HepG2 (cell line): ENCODE data around the gene SYNGR1. TPM values are rescaled to one million over a fixed set of nuclear protein-coding genes. Genes with fewer than 3 reads are reported as not detected.

ENCODE experiments used
- ATAC-seq: fragments of 200-7000 bp; cut with Tn5 transposase; 3 replicates; pipeline ENCODE4 v1.9.1; 2020; ENCODE audit warnings: mild to moderate bottlenecking, moderate library complexity
- BruUV-seq: library from RNA; stranded (reverse); fragments of 400-500 nt; replicated peaks from 2 replicates; lab custom pipeline; 2021; lab: Mats Ljungman, UMichigan
- CTCF ChIA-PET: fragments of 300-600 bp; formaldehyde crosslinking; extraction: SDS; loops from one replicate; lab custom pipeline; 2021; ENCODE audit warnings: low total read pairs, inconsistent platforms, low intra/inter-chr PET ratio; lab: Yijun Ruan, JAX
- POLR2A ChIA-PET: fragments of 350-600 bp; sonication (Branson Sonifier 250); formaldehyde crosslinking; loops from one replicate; lab custom pipeline; 2020; ENCODE audit warnings: antibody characterized with exemption, inconsistent platforms; lab: Yijun Ruan, JAX
- DNase-seq: peaks from one replicate; pipeline ENCODE4 v3.0.0-alpha.2; 2015; ENCODE audit warnings: low spot score
- FAIRE-seq: peaks from 3 replicates; lab custom pipeline; 2011; peaks lifted over from hg19 to GRCh38; lab: Jason Lieb, UNC
- H2AFZ ChIP-seq: one replicate; pipeline ENCODE4 v1.6.1; 2011; ENCODE audit warnings: low read length, inconsistent platforms
- H3K27ac ChIP-seq: fragments of 300-600 bp; 3 replicates; pipeline ENCODE4 v1.8.0; 2011; ENCODE audit warnings: mixed run types, mild to moderate bottlenecking, mixed read lengths, low read length, inconsistent platforms; ENCODE audit not compliant: insufficient read depth; ENCODE audit errors: extremely low read length
- H3K27me3 ChIP-seq, 2 experiments: fragments of 200-600 bp in 1 of 2; 2 replicates in 1 of 2; 3 replicates in 1 of 2; pipeline versions ENCODE4 v1.6.0 to v1.8.0; 2011; ENCODE audit warnings: low read length in 2 of 2, mild to moderate bottlenecking in 2 of 2, moderate library complexity in 2 of 2, inconsistent platforms in 1 of 2; ENCODE audit not compliant: insufficient read depth in 2 of 2, control insufficient read depth in 1 of 2
- H3K36me3 ChIP-seq, 2 experiments: fragments of 200-600 bp in 1 of 2; replicated peaks in 1 of 2; 2 replicates in 1 of 2; 3 replicates in 1 of 2; pipeline versions ENCODE4 v1.5.1 to v1.8.0; 2011; ENCODE audit warnings: low read length in 2 of 2, inconsistent platforms in 1 of 2; ENCODE audit not compliant: insufficient read depth in 2 of 2, control insufficient read depth in 1 of 2
- H3K4me1 ChIP-seq: 2 replicates; pipeline ENCODE4 v1.5.1; 2012; ENCODE audit warnings: low read length, inconsistent platforms; ENCODE audit not compliant: insufficient read depth
- H3K4me2 ChIP-seq: 2 replicates; pipeline ENCODE4 v1.6.0; 2011; ENCODE audit warnings: low read depth, low read length, inconsistent platforms
- H3K4me3 ChIP-seq, 3 experiments: fragments of 200-600 bp in 1 of 3; sonication (generic), shearing (Covaris generic) in 1 of 3; replicated peaks in 1 of 3; 2 replicates each; pipeline ENCODE4 v1.5.1; 2011 to 2016; ENCODE audit warnings: low read length in 3 of 3, inconsistent platforms in 2 of 3, low read depth in 2 of 3, mild to moderate bottlenecking in 2 of 3, control low read depth in 1 of 3, mixed read lengths in 1 of 3; ENCODE audit not compliant: insufficient read depth in 1 of 3
- H3K79me2 ChIP-seq: one replicate; pipeline ENCODE4 v1.6.1; 2011; ENCODE audit warnings: low read length, inconsistent platforms; ENCODE audit not compliant: insufficient read depth
- H3K9ac ChIP-seq: 2 replicates; pipeline ENCODE4 v1.6.0; 2011; ENCODE audit warnings: mild to moderate bottlenecking, low read depth, low read length, inconsistent platforms; ENCODE audit not compliant: insufficient read depth
- H3K9me3 ChIP-seq: 2 replicates; pipeline ENCODE4 v1.5.1; 2012; ENCODE audit warnings: mild to moderate bottlenecking, low read length
- H4K20me1 ChIP-seq: 2 replicates; pipeline ENCODE4 v1.6.0; 2011; ENCODE audit warnings: inconsistent platforms, mild to moderate bottlenecking, low read length, moderate library complexity; ENCODE audit not compliant: insufficient read depth
- KLF9 ChIP-seq: IDR thresholded peaks from 2 replicates; pipeline ENCODE4 v1.6.1; 2016; ENCODE audit warnings: low read depth
- NR2C2 ChIP-seq: sonication (generic); formaldehyde crosslinking; IDR thresholded peaks from 2 replicates; pipeline ENCODE4 v1.4.0; 2020; ENCODE audit warnings: missing genetic modification reagents, mild to moderate bottlenecking, moderate library complexity, borderline replicate concordance
- POLR2AphosphoS5 ChIP-seq: IDR thresholded peaks from 2 replicates; pipeline ENCODE4 v1.6.1; 2012; ENCODE audit warnings: low read depth, low read length
- TCF7L2 ChIP-seq: IDR thresholded peaks from 2 replicates; pipeline ENCODE4 v1.6.1; 2011; ENCODE audit warnings: mild to moderate bottlenecking, low read depth, low read length, moderate library complexity
- THAP11 ChIP-seq: IDR thresholded peaks from 2 replicates; pipeline ENCODE4 v1.6.1; 2016; ENCODE audit warnings: missing biosample characterization, missing genetic modification reagents
- ZBTB26 ChIP-seq: IDR thresholded peaks from 2 replicates; pipeline ENCODE4 v1.6.1; 2016; ENCODE audit warnings: missing compliant biosample characterization, missing genetic modification reagents, borderline replicate concordance
- ZBTB39 ChIP-seq: sonication (generic); formaldehyde crosslinking; IDR thresholded peaks from 2 replicates; pipeline ENCODE4 v1.5.0; 2020; ENCODE audit warnings: missing genetic modification reagents
- ZMYM4 ChIP-seq: sonication (generic); formaldehyde crosslinking; IDR thresholded peaks from 2 replicates; pipeline ENCODE4 v1.8.1; 2023; ENCODE audit warnings: mild to moderate bottlenecking, missing genetic modification reagents
- ZNF253 ChIP-seq: sonication (generic); formaldehyde crosslinking; IDR thresholded peaks from 2 replicates; pipeline ENCODE4 v1.8.0; 2022; ENCODE audit warnings: mild to moderate bottlenecking, missing genetic modification reagents, borderline replicate concordance
- WGBS: methylation state at CpG from one replicate; pipeline ENCODE4 v1.1.6; 2017; ENCODE audit warnings: low lambda C conversion rate; 5-methylcytosine and 5-hydroxymethylcytosine counted together
- in situ Hi-C: cut with HindIII; loops from 2 replicates; pipeline ENCODE4 v1.10.0; 2017; ENCODE audit warnings: low pct_unique_long_range_greater_than_20kb; ENCODE audit not compliant: extremely low pct_ligation_motif_present
- intact Hi-C: fragments of 100-400 bp; cut with micrococcal nuclease; formaldehyde crosslinking; loops from one replicate; pipeline ENCODE4 v1.10.0; 2022; ENCODE audit not compliant: unreplicated experiment
- polyA plus RNA-seq, 8 experiments: library from polyadenylated mRNA; depleted of rRNA in 3 of 8; stranded (reverse) in 7 of 8; unstranded in 1 of 8; fragments of >200 nt; fragmentation: Illumina TruSeq in 4 of 8; extraction: Trizol in 4 of 8; gene quantifications; 2 replicates each; pipeline versions ENCODE4 v1.2.1 to v1.2.3, GENCODE V29; 2011 to 2016; ENCODE audit warnings: low read depth in 4 of 8, missing spikeins in 1 of 8, mixed read lengths in 1 of 8; ENCODE audit not compliant: insufficient read depth in 1 of 8
- total RNA-seq, 5 experiments: library from RNA; depleted of rRNA; stranded (reverse); fragments of >200 nt; fragmentation: Illumina TruSeq; extraction: Trizol; gene quantifications; 2 replicates each; pipeline ENCODE4 v1.2.3, GENCODE V29; 2016; ENCODE audit warnings: low read depth in 1 of 5
- TF ChIP-seq, protein P1 (sequence below): IDR thresholded peaks from 2 replicates; pipeline ENCODE4 v1.6.1; 2016; ENCODE audit warnings: missing compliant biosample characterization, missing genetic modification reagents, borderline replicate concordance

SYNGR1 gene
- total and polyA plus RNA-seq, 2 of the 13 experiments (the other 11 are each of a cell fraction or from before 2014, with no cell fraction given), result 0.27 to 2.7 TPM

DNA sequence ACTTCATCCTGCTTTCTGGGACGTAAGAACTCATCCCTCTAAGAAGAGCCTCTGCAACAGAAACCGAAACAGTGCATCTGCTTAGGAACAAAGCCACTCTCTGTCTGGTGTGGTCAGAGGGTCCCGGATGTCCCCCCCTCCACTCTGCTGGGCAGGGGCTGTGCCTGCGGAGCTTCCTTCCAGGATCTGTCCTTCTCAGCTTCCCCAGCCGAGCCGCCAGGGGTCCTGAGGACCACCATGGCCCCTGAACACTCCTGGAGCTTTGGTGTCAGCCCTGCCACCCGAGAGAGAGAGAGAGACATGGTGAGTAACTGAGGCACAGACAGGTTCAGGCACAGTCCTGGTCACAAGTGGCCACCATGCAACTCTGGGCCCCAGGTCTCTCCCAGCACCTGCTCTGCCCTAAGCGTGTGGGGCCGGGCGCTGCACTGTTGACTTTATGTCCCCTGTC is 82.6 kb downstream of the SYNGR1 start (continued):
- no peak for TF ChIP-seq ZBTB39

DNA sequence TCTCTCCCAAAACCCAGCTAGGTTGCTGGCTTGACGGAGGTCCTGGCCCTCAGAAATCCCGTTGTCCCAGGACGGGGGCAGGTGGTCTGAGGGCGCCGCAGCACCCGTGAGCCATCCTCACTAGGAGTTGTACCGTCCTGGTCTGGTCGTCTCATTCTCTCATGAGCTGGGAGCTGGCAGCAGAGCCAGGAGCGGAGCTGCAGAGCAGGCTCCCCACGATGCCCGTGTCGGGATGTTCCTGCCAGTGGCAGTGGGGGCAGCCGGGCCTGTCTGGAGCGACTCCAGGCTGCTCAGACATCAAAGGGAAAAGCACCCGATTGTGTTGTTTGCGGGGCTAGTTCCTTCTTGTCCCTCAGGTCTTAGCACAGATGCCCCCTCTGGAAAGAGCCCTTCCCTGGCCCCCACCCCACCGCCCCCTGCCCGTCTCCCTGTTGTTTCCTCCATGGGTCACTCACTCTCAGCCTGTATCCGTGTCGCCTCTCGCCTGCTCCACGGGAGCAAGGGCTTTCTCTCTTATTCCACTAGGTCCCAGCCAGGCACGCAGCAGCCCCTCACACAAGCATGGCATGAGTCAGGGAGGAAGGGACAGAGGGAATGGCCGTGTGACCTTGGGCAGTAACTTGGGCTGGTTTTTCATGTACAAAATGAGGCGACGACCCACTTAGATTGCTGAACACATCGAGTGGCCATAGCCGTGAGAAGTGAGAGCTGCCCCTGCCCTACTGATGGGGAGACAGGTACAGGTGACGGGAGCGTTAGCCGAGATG is 83.9 kb downstream of the SYNGR1 start:
- CTCF ChIA-PET, result no interaction called here

More for the DNA sequence above, 83.9 kb downstream of the SYNGR1 start:
- Histone ChIP-seq H2AFZ (no peak overlapping the region), H3K4me2 (no peak overlapping the region), H4K20me1 (0 out of 2 replicates have a peak, but pooled peaks cover 3% of the 10 kb centered on the region), H3K4me1 (peaks cover 20% of the 10 kb centered on the region), H3K27ac (no peak overlapping the region), H3K4me3 (no peak overlapping the region), H3K9ac (no peak overlapping the region), H3K36me3 (peaks cover 7 to 16% of the 10 kb centered on the region in 2 experiments), H3K79me2 (no peaks in the 10 kb centered on the region), H3K9me3 (no peaks in the 10 kb centered on the region), H3K27me3 (no peaks in the 10 kb centered on the region)
- POLR2A ChIA-PET, result no interaction called here
- BruUV-seq, result no TSS peak
- FAIRE-seq, result no peak
- in situ Hi-C loops (no loop called here), intact Hi-C loops (no loop called here)
- ATAC-seq, result no peak
- DNase-seq, result no peak
- TF ChIP-seq, protein P1, sequence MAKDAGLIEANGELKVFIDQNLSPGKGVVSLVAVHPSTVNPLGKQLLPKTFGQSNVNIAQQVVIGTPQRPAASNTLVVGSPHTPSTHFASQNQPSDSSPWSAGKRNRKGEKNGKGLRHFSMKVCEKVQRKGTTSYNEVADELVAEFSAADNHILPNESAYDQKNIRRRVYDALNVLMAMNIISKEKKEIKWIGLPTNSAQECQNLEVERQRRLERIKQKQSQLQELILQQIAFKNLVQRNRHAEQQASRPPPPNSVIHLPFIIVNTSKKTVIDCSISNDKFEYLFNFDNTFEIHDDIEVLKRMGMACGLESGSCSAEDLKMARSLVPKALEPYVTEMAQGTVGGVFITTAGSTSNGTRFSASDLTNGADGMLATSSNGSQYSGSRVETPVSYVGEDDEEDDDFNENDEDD (CRISPR knock-in tag), result no peak
- TF ChIP-seq TCF7L2 (no peak), THAP11 (CRISPR knock-in tag) (no peak), POLR2AphosphoS5 (no peak), NR2C2 (no peak), KLF9 (CRISPR knock-in tag) (no peak), ZBTB26 (no peak), ZNF253 (CRISPR knock-in tag) (no peak), ZMYM4 (CRISPR knock-in tag) (no peak)
- WGBS, result 88% methylated on average over 27 of the region's 31 CpGs
